Left cardiac atrium (tissue), 4 donors: ENCODE results near the gene GGT6. TPM values are rescaled to one million over a fixed set of nuclear protein-coding genes. Genes with fewer than 3 reads are reported as not detected.
"Not testable (repeated sequence)": the region's sequence is repeated elsewhere in the genome, so short reads cannot be mapped to it uniquely, and the experiment has no call there.

Source experiments
- ATAC-seq, 2 donors: fragments of 200-7000 bp; cut with Tn5 transposase; one replicate each; pipeline ENCODE4 v1.9.1; 2020; ENCODE audit warnings: mild to moderate bottlenecking in 2 of 2, moderate library complexity in 2 of 2
- DNase-seq: peaks from one replicate; pipeline ENCODE4 v3.0.0-alpha.2; 2020
- intact Hi-C, 2 donors: fragments of 100-400 bp; cut with DNase I; formaldehyde crosslinking; loops; one replicate each; pipeline versions ENCODE4 v1.14.1 to v1.15.1; 2022 to 2023
- long read RNA-seq: library from polyadenylated mRNA; unstranded; transcript quantifications from one replicate; pipeline ENCODE4 v2.0.0, GENCODE V29; 2021
- total RNA-seq, 2 donors: library from RNA; stranded (reverse); fragmentation: NEBNext Ultra II Directional; extraction: Animal tissue kit (Norgen Biotek cat#: 25700); gene quantifications; one replicate each; pipeline ENCODE4 v1.2.1, GENCODE V29; 2021
- donor health status: DM: no; HTN: yes; CAD: no.
- donor health status: DM: no; HTN: yes; CAD: no; lungs with severe emphysema.
- donor health status: DM: yes; HTN: yes; CAD: no.
- donor health status: Dilated cardiomyopathy.

The GGT6 gene
- not detected for total RNA-seq
- long read RNA-seq: 0 reads

DNA sequence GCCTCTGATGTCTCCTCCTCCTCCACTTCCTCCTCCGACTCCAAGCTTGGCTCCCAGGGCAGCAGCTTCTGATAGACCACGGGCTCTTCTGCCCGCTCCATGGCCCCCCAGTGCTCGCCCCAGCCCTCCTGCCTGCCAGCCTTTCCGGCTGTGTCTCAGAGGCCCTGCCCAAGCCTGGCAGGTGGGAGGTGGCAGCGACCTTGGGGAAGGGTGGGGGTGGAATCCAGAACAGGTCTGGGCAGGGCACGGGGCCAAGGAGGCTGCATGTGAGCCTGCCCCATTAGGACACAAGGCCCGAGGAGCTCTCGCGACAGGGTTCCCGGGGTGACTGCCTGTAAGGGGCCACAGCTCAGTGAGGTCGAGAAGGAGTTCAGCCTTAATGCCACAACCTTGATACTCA lies at the start of gene GGT6:
Gene GGT6 (minus strand): TSS at position 157 of the 400 bp plus-strand sequence. CDS start 56 bp downstream, at position 101.
- DNase-seq: no peak
- ATAC-seq: no peak
- intact Hi-C loops: no loop called here

DNA sequence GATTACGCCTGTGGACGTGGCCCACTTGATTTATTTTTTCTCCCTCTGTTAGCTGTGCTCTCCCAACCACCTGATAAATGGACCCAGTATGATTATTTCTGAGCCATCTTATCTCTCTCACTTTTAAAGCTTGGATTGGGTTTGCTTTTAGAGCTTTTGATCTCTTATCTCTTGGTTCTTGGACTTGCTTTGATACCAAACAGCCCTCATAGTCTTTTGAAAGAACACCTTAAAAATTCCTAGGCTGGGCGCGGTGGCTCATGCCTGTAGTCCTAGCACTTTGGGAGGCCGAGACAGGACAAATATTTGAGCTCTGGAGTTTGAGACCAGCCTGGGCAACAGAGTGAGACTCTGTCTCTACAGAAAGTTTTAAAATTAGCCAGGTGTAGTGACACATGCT lies 49.8 kb upstream of the GGT6 start:
- intact Hi-C loops: no loop called here
- DNase-seq: no peak
- no peak for ATAC-seq

DNA sequence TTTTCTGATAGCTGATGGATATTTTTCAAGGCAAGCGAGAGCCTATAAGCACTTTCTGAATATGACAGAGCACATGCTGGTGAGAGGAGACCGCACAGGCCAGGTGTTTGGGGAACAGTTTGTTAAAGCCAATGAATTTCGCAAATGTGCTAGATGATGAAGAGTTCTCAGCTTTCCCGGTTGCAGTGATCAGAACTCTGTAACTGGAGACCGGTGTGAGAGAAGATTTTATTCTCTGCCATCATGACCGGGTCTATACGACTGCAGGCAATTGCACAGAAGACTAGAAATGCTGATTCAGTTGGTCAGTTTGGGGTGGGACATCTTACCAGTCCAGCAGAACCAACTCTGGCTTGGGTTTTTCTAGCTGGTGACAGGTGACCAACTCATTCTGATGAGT lies 49.4 kb upstream of the GGT6 start:
- no peak for ATAC-seq
- intact Hi-C loops: no loop called here
- no peak for DNase-seq

DNA sequence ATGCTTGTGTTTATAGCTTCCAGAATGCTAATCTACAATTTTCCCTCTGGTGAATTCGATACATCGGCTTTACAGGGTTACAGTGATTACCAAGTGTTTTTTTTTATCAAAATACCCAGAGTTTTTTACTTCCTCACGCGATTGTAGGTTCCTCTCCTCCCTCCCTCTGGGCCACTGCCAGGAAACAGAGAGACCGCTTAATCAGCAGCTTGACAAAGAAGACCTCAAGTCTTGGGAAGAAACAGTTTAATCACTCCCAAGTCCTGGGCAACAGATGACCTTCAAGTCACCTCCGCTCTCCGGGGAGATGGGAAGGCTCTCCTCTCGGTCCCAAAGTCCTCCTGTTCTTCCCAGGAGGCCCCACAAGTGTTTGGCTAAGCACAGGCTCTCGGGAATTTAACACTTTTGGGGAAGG lies 47.4 kb upstream of the GGT6 start:
- intact Hi-C loops: no loop called here
- peak; percentile 53 to 63 for ATAC-seq
- DNase-seq: peak; percentile 87

GRCh38 chr17:4607261-4607741 lies 46.9 kb upstream of the GGT6 start:
- DNase-seq: no peak

GRCh38 chr17:4605826-4606225 lies 45.4 kb upstream of the GGT6 start:
- DNase-seq (peak; percentile 66), ATAC-seq (peak; percentile 34 to 58)
- intact Hi-C loops: no loop called here

More at GRCh38 chr17:4607261-4607741, 46.9 kb upstream of the GGT6 start:
- ATAC-seq: peak; percentile 33 to 51
- intact Hi-C loops: no loop called here

GRCh38 chr17:4604736-4605135 lies 44.4 kb upstream of the GGT6 start:
- ATAC-seq, DNase-seq, intact Hi-C loops: not testable (repeated sequence)

DNA sequence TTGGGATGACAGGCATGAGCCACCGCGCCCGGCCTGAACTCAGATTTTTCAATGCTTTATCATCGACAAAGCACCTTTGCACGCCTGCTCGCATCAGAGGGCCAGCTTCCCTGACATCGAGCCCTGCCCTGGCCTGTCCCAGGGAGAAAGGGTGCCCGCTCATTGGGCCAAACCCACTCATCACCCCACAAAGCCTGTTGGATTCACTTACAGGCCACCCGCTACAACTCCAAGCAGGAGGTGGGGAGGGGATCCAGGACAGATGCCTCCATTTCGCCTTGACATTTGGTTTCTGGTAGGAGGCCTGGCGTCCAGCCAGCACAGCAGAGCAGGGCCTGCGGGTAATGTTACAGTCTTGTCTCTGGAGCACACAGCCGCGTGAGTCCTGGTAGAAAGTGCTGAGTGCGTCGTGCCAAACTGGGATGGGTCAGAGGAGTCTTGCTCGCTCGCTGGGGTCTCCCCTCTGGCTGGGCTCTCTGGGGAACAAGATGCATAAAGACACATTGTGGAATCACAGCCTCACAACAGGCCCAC lies 43.8 kb upstream of the GGT6 start:
- DNase-seq (peak; percentile 80), ATAC-seq (peak; percentile 17 to 38)
- intact Hi-C loops: no loop called here

- intact Hi-C loops: no loop called here
- ATAC-seq: no peak
Observed at GRCh38 chr17:4602041-4602440, 41.7 kb upstream of the GGT6 start.

DNA sequence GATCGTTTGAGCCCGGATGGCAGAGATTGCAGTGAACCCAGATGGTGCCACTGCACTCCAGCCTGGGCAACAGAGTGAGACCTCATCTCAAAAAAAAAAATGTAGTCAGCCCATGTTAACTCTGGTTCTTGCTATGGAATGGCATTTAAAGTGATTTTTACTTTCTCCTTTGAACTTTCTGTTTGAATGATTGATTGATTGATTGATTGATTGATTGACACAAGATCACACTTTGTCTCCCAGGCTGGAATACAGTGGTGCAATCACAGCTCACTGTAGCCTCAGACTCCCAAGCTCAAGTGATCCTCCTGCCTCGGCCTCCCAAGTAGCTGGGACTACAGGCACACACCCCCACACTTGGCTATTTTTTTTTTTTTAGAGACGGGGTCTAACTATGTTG lies 40.9 kb upstream of the GGT6 start:
- intact Hi-C loops: no loop called here

More at GRCh38 chr17:4602041-4602440, 41.7 kb upstream of the GGT6 start:
- DNase-seq: no peak

DNA sequence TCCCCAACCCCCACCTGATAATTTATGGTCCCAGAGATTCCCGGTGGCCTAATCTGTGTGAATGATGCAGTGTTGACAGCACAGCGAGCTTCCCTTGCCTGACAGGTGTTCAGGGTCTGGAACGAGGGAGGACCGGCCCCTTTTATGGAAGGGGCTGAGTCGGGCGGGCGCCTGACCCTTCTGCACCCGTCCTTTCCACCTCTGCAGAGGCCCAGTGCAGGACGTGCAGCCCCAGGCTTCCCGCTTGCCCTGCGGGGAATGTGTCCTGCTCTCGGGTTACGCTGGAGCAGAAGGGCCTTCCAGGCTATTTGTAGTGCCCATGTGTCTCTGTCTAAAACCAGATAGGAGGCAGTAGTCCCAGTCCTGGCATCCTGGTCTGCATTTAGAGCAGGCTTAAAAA lies 40.2 kb upstream of the GGT6 start:
- DNase-seq (no peak), ATAC-seq (peak; percentile 13 to 44)
- intact Hi-C loops: no loop called here

More for the DNA sequence above, 40.9 kb upstream of the GGT6 start:
- no peak for DNase-seq
- no peak for ATAC-seq

DNA sequence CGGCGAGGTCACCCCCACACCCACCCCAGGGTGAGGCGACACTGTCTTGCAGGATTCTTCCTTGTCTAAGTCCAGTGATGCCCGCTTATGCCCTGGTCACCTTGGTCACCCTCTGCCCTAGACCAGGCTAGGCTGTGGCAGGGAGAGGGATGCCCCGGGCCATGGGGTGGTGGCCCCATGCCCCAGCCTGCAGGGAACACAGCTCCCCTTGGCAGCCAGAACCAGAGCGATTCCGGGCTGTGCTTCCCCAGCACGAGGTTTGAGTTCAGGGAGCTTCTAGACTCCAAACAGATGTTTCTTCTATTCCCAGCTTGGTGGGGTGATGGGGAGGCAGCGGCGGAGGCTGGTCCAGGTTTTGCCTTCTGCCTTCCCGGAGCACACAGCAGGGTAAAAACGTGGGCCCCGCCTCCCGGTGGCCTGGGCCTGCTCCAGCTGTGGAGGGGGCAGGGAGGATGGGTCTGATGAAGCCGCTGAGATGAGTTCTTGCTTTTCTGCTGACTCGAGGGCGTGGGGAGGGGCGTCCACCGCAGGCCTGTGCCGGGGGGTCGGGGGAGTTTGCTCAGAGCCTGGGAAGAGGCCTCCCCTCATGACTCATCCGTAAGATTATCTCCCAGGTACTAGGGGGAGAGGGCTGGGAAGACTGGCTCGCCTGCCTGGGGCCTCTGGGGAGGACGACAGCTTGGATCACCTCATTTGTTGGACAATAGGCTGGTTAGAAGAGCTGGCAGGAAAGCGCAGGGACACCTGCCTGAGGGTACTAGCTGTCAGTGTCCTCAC lies 39.3 kb upstream of the GGT6 start:
- ATAC-seq: peak; percentile 43 to 85
- intact Hi-C loops: no loop called here
- DNase-seq: peak; percentile 65

GRCh38 chr17:4598776-4599504 lies 38.6 kb upstream of the GGT6 start:
- ATAC-seq (peak; percentile 86 to 88), DNase-seq (peak; percentile 75)
- intact Hi-C loops: no loop called here

DNA sequence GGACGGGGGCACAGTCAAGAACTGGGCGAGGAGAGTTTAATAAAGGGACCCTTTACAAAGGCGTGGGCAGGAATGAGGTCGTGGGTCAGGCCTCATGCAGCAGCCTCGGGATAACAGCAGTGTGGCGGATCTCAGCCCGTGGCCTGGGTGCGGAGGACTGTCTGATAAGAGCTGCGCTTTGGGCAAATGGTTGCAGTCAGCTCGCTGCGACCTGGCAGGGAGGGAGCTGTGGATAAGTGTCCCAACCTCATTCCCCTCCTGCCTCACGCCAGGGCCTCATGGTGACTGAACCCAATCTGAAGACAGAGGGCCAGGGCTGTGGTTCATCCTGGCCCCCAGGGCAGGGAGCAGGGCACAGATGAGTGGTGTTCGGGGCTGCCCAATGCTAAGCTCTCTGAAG lies 37.6 kb upstream of the GGT6 start:
- ATAC-seq: no peak
- no peak for DNase-seq
- intact Hi-C loops: no loop called here

DNA sequence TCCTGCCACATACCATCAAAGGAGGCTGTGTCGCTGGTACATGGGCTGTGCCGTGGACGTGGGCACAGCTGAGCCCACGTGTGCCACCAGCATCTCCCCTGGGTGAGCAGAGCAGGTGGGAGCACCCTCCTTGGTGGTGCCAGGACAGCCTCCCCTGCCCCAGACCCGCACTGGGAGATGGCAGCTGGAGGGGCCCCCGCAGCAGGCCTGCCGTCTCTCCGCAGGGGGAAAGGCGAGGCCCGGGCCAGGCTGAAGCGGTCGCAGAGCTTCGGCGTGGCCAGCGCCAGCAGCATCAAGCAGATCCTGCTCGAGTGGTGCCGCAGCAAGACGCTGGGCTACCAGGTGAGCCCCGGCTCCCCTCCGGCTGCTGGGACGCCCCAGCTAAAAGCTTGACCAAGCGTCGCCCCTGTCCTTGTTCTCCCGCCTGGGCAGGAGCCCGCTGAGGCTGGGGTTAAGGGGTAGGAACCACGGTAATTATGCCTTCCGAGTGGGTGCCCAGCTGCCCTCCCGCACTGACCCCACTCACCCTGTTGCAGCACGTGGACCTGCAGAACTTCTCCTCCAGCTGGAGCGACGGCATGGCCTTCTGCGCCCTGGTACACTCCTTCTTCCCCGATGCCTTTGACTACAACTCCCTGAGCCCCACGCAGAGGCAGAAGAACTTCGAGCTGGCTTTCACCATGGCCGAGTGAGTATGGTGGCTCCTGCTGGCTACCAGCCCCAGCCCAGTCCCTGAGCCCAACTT lies 36.4 kb upstream of the GGT6 start:
- DNase-seq (no peak), ATAC-seq (no peak)
- intact Hi-C loops: no loop called here

- intact Hi-C loops, ATAC-seq, DNase-seq: not testable (repeated sequence)
Observed at GRCh38 chr17:4595685-4596342, 35.4 kb upstream of the GGT6 start.

- DNase-seq (no peak), ATAC-seq (no peak)
- intact Hi-C loops: no loop called here
Observed at GRCh38 chr17:4594931-4595684, 34.7 kb upstream of the GGT6 start.

DNA sequence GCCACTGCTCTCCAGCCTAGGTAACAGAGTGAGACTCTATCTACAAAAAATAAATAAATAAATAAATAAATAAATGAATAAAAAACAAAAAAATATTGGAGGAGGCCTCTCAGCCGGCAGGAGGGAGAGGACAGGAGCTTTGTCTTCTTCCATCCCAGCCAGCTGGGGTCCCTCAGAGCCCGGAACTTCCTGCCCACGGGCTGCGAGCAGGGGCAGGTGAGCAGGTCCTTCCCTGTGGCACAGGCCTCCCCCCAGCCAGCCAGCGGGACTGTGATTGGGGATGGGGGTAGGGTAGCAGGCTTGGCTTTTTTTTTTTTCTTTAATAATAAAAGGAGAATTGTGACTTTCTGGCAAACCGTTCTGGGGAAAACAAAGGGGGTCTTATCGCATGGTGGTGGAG lies 34.0 kb upstream of the GGT6 start:
- intact Hi-C loops: no loop called here
- ATAC-seq (no peak), DNase-seq (no peak)
